HepG2 (cell line): ENCODE results near the gene HS3ST5. TPM values are rescaled to one million over a fixed set of nuclear protein-coding genes. Genes with fewer than 3 reads are reported as not detected.

Experiments
- DR1 ChIP-seq: sonication (generic); formaldehyde crosslinking; IDR thresholded peaks from 2 replicates; pipeline ENCODE4 v1.8.0; 2021; ENCODE audit warnings: mild to moderate bottlenecking, missing genetic modification reagents, inconsistent platforms
- KDM1A ChIP-seq: IDR thresholded peaks from 2 replicates; pipeline ENCODE4 v1.6.1; 2016; ENCODE audit warnings: missing compliant biosample characterization
- KDM5B ChIP-seq: sonication (generic); formaldehyde crosslinking; IDR thresholded peaks from 2 replicates; pipeline ENCODE4 v1.4.0; 2020; ENCODE audit warnings: missing genetic modification reagents, mild to moderate bottlenecking, borderline replicate concordance
- KLF12 ChIP-seq: sonication (generic); formaldehyde crosslinking; IDR thresholded peaks from 2 replicates; pipeline ENCODE4 v1.4.0; 2020; ENCODE audit warnings: missing genetic modification reagents, borderline replicate concordance
- NFE2L2 ChIP-seq: fragments of 150-350 bp; IDR thresholded peaks from 2 replicates; pipeline ENCODE4 v1.6.1; 2014; ENCODE audit warnings: low read length
- NR2F6 ChIP-seq, 2 experiments: IDR thresholded peaks; 2 replicates each; pipeline ENCODE4 v1.6.1; 2016; ENCODE audit warnings: antibody characterized with exemption in 1 of 2, mild to moderate bottlenecking in 1 of 2
- PAXIP1 ChIP-seq: sonication (generic); formaldehyde crosslinking; conservative IDR thresholded peaks from 2 replicates; pipeline ENCODE4 v1.4.0; 2020; ENCODE audit warnings: mild to moderate bottlenecking, missing genetic modification reagents, moderate library complexity
- PRDM4 ChIP-seq: sonication (generic); formaldehyde crosslinking; IDR thresholded peaks from 2 replicates; pipeline ENCODE4 v1.9.0; 2021; ENCODE audit warnings: missing genetic modification reagents, borderline replicate concordance
- SP4 ChIP-seq: sonication (generic); formaldehyde crosslinking; IDR thresholded peaks from 2 replicates; pipeline ENCODE4 v1.8.1; 2023; ENCODE audit warnings: mild to moderate bottlenecking, missing genetic modification reagents
- TFDP2 ChIP-seq: sonication (generic); formaldehyde crosslinking; IDR thresholded peaks from 2 replicates; pipeline ENCODE4 v1.4.0; 2020; ENCODE audit warnings: missing genetic modification reagents
- ZBTB20 ChIP-seq: sonication (generic); formaldehyde crosslinking; IDR thresholded peaks from 2 replicates; pipeline ENCODE4 v1.8.1; 2023; ENCODE audit warnings: missing genetic modification reagents, low read depth, mild to moderate bottlenecking, borderline replicate concordance
- ZBTB39 ChIP-seq: sonication (generic); formaldehyde crosslinking; IDR thresholded peaks from 2 replicates; pipeline ENCODE4 v1.5.0; 2020; ENCODE audit warnings: missing genetic modification reagents
- ZNF205 ChIP-seq: IDR thresholded peaks from 2 replicates; pipeline ENCODE4 v1.6.1; 2018; ENCODE audit warnings: missing biosample characterization, missing genetic modification reagents
- ZNF382 ChIP-seq: sonication (generic); formaldehyde crosslinking; IDR thresholded peaks from 2 replicates; pipeline ENCODE4 v1.5.0; 2020; ENCODE audit warnings: missing genetic modification reagents, mild to moderate bottlenecking, borderline replicate concordance
- ZNF44 ChIP-seq: sonication (generic); formaldehyde crosslinking; IDR thresholded peaks from 2 replicates; pipeline ENCODE4 v1.5.1; 2020; ENCODE audit warnings: mild to moderate bottlenecking, missing genetic modification reagents
- ZNF484 ChIP-seq: sonication (generic); formaldehyde crosslinking; IDR thresholded peaks from 2 replicates; pipeline ENCODE4 v1.5.1; 2020; ENCODE audit warnings: mild to moderate bottlenecking, low read depth, missing genetic modification reagents, borderline replicate concordance
- ZNF615 ChIP-seq: sonication (generic); formaldehyde crosslinking; IDR thresholded peaks from 2 replicates; pipeline ENCODE4 v1.5.0; 2020; ENCODE audit warnings: mild to moderate bottlenecking, missing genetic modification reagents, borderline replicate concordance
- polyA plus RNA-seq, 8 experiments: library from polyadenylated mRNA; depleted of rRNA in 3 of 8; stranded (reverse) in 7 of 8; unstranded in 1 of 8; fragments of >200 nt; fragmentation: Illumina TruSeq in 4 of 8; extraction: Trizol in 4 of 8; gene quantifications; 2 replicates each; pipeline versions ENCODE4 v1.2.1 to v1.2.3, GENCODE V29; 2011 to 2016; ENCODE audit warnings: low read depth in 4 of 8, missing spikeins in 1 of 8, mixed read lengths in 1 of 8; ENCODE audit not compliant: insufficient read depth in 1 of 8
- total RNA-seq, 5 experiments: library from RNA; depleted of rRNA; stranded (reverse); fragments of >200 nt; fragmentation: Illumina TruSeq; extraction: Trizol; gene quantifications; 2 replicates each; pipeline ENCODE4 v1.2.3, GENCODE V29; 2016; ENCODE audit warnings: low read depth in 1 of 5

Gene HS3ST5
- total and polyA plus RNA-seq, 2 of the 13 experiments (the other 11 are each of a cell fraction or from before 2014, with no cell fraction given) = 1.1 to 1.6 TPM

- no peak for TF ChIP-seq PRDM4
- peak; percentile 19; the same call in 1 of the 2 replicates for TF ChIP-seq KDM1A
- TF ChIP-seq ZNF205 (CRISPR knock-in tag) = no peak; the same call in 1 of the 2 replicates
- no peak for TF ChIP-seq ZNF382
- TF ChIP-seq SP4 (CRISPR knock-in tag) = no peak
- peak; percentile 91 for TF ChIP-seq NR2F6 (IDR thresholded peaks at IDR 0.05)
- peak; percentile 97 for TF ChIP-seq NR2F6 (CRISPR knock-in tag; IDR thresholded peaks at IDR 0.05)
- TF ChIP-seq ZNF44 (CRISPR knock-in tag) = no peak
- TF ChIP-seq NFE2L2 = no peak
- no peak for TF ChIP-seq ZNF615 (CRISPR knock-in tag)
- no peak for TF ChIP-seq ZBTB20 (CRISPR knock-in tag)
- TF ChIP-seq PAXIP1 (CRISPR knock-in tag) = peak; percentile 83
- TF ChIP-seq ZBTB39 = peak; percentile 96
- no peak; the same call in 1 of the 2 replicates for TF ChIP-seq TFDP2
- no peak for TF ChIP-seq DR1 (CRISPR knock-in tag)
- no peak for TF ChIP-seq KDM5B
- TF ChIP-seq KLF12 = no peak
- no peak for TF ChIP-seq ZNF484 (CRISPR knock-in tag)
These were observed 197.7 kb downstream of the HS3ST5 start (continued) for GRCh38 chr6:114144887-114145851.
